Psoas muscle (tissue), 8 donors: ENCODE results near the gene MFSD1. TPM values are rescaled to one million over a fixed set of nuclear protein-coding genes. Genes with fewer than 3 reads are reported as not detected.

Source experiments
- ATAC-seq, 4 donors: fragments of 200-7000 bp; cut with Tn5 transposase; one replicate each; pipeline ENCODE4 v1.9.1; 2020; ENCODE audit warnings: moderate library complexity in 3 of 4, mild to moderate bottlenecking in 2 of 4
- DNase-seq, 2 donors: peaks; one replicate each; pipeline ENCODE4 v3.0.0-alpha.2; 2020
- H3K27ac ChIP-seq: fragments of 200-600 bp; one replicate; pipeline ENCODE4 v1.8.0; 2022
- H3K27me3 ChIP-seq, 3 donors: fragments of 200-600 bp in 1 of 3; one replicate each; pipeline versions ENCODE4 v1.6.1 to v1.8.0; 2013 to 2022; ENCODE audit warnings: low read length in 2 of 3, mild to moderate bottlenecking in 2 of 3, moderate library complexity in 1 of 3; ENCODE audit not compliant: insufficient read depth in 3 of 3
- H3K36me3 ChIP-seq, 2 donors: fragments of 200-600 bp in 1 of 2; one replicate each; pipeline versions ENCODE4 v1.6.1 to v1.8.0; 2013 to 2022; ENCODE audit warnings: low read depth in 1 of 2, mild to moderate bottlenecking in 1 of 2, moderate library complexity in 1 of 2; ENCODE audit not compliant: insufficient read depth in 1 of 2
- H3K4me1 ChIP-seq: fragments of 200-600 bp; one replicate; pipeline ENCODE4 v1.8.0; 2022
- H3K4me3 ChIP-seq: fragments of 200-600 bp; one replicate; pipeline ENCODE4 v1.8.0; 2022; ENCODE audit warnings: mild to moderate bottlenecking
- H3K9me3 ChIP-seq: fragments of 200-600 bp; one replicate; pipeline ENCODE4 v1.8.0; 2022
- WGBS, 3 donors: extraction: QIAGEN DNeasy Blood & Tissue Kit; methylation state at CpG; one replicate each; pipeline versions ENCODE4 v1.1.6 to v1.1.7; 2013; 5-methylcytosine and 5-hydroxymethylcytosine counted together
- intact Hi-C, 2 donors: fragments of 100-400 bp; cut with DNase I; formaldehyde crosslinking; loops; one replicate each; pipeline versions ENCODE4 v1.11.0 to v1.14.2; 2022
- polyA plus RNA-seq, 3 donors: library from polyadenylated mRNA; stranded (reverse); fragments of 200-250 nt; gene quantifications; one replicate each; pipeline ENCODE4 v1.2.3, GENCODE V29; 2013
- total RNA-seq, 4 donors: library from RNA; stranded (reverse); fragmentation: NEBNext Ultra II Directional in 2 of 4; extraction: Animal tissue kit (Norgen Biotek cat#: 25700) in 2 of 4; gene quantifications; one replicate each; pipeline versions ENCODE4 v1.2.1 to v1.2.4, GENCODE V29; 2021 to 2023
- TF ChIP-seq, protein P1 (sequence below): fragments of 200-600 bp; IDR thresholded peaks from one replicate; pipeline ENCODE4 v1.8.0; 2022; ENCODE audit warnings: antibody characterized with exemption
- donor health status: healthy with polysubstance abuse.
- donor health status: DM: no; HTN: no; CAD: no; lungs with moderate emphysema.
- donor health status: Bipolar disorder and iron deficiency.
- donor health status: healthy.
- donor health status: DM: yes; HTN: yes; CAD: no.
- donor health status: DM: no; HTN: no; CAD: no.
- donor health status: DM: no; HTN: no; CAD: no.
- donor health status: DM: yes; HTN: yes; CAD: no.

Gene MFSD1
- total and polyA plus RNA-seq, 7 donors = 10.6 to 29.6 (median 18.4) TPM

DNA sequence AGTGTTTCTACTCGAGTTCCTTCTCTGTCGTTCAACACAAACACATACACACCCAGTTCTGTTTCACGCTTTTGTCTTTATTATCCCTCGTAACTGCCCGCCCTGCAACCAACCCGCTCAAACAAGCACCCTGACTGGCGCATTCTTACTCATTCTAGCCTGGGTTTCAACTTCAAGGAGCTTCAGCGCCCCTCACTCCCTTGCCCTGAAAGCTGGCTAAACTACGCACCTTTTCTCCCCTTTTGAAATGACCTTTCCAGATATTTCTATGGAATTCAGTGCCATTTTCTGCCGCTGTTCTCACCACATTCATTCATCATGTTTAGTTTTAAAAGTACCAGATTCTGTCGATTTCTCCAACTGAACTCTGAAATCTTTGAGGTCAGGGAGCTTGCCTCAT lies 653 bp upstream of the MFSD1 start:
- Histone ChIP-seq H3K4me3 (peak overlapping the region; percentile 90), H3K36me3 (peaks cover 0 to 21% of the 10 kb centered on the region in 2 donors), H3K27ac (peak overlapping the region; percentile 92), H3K27me3 (no peaks in the 10 kb centered on the region), H3K4me1 (peaks cover 18% of the 10 kb centered on the region), H3K9me3 (no peaks in the 10 kb centered on the region)
- ATAC-seq (peak in 2 of 4 donors; percentile 11 to 35), DNase-seq (no peak)
- TF ChIP-seq, protein P1, sequence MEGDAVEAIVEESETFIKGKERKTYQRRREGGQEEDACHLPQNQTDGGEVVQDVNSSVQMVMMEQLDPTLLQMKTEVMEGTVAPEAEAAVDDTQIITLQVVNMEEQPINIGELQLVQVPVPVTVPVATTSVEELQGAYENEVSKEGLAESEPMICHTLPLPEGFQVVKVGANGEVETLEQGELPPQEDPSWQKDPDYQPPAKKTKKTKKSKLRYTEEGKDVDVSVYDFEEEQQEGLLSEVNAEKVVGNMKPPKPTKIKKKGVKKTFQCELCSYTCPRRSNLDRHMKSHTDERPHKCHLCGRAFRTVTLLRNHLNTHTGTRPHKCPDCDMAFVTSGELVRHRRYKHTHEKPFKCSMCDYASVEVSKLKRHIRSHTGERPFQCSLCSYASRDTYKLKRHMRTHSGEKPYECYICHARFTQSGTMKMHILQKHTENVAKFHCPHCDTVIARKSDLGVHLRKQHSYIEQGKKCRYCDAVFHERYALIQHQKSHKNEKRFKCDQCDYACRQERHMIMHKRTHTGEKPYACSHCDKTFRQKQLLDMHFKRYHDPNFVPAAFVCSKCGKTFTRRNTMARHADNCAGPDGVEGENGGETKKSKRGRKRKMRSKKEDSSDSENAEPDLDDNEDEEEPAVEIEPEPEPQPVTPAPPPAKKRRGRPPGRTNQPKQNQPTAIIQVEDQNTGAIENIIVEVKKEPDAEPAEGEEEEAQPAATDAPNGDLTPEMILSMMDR = no peak
- 6 to 16% (median 10%) methylated on average over 11 of the region's 11 CpGs for WGBS, 3 donors
- intact Hi-C loops = no loop called here

DNA sequence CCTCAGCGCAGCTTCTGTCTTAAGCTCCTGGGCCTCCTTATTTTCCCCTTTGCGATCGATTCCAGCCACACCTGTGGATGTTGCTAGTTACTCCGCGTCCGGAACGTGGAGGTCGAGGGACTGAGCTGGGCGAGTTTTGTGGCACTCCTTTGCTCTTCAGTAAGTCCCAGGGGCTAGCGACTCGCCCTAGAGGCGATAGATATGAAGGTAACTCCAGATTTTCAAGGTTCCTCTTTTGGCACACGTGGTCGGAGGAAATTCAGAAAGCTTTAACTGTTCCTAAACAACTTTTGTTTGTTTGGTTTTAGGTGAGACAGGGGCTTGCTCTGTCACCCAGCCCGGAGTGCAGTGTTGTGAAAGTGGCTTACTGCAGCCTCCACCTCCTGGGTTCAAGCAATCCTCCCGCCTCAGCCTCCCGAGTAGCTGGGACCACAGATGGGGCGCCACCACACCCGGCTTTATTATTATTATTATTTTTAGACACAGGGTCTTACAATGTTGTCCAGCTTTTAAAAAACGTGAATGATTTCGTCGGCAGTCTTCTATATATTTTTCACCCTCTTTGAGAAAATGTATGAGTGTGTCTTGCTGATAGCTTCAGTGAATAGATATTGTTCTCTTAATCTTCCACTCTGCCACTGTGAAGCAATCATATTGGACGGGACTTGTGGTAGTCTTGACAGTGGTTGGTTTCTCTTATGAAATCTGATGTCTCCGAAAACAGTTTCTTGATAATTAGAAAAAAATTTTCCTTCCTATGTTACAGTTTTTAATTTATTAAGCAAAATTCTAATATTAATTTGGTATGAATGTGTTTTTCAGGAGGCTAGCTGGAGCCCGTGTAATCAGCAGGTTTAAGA lies 785 bp downstream of the MFSD1 start:
- H3K4me3 ChIP-seq = peak overlapping the region; percentile 90
- DNase-seq = peak in 1 of 2 donors; percentile 52
- 28 to 29% (median 28%) methylated on average over 25 of the region's 25 CpGs for WGBS, 3 donors
- peak; percentile 6 to 36 (median 26) for ATAC-seq
- TF ChIP-seq, protein P1 = no peak
- peaks cover 0 to 35% of the 10 kb centered on the region in 2 donors for H3K36me3 ChIP-seq
- intact Hi-C loops = no loop called here
- peaks cover 18% of the 10 kb centered on the region for H3K4me1 ChIP-seq
- no peaks in the 10 kb centered on the region for H3K27me3 ChIP-seq
- no peaks in the 10 kb centered on the region for H3K9me3 ChIP-seq
- peak overlapping the region; percentile 92 for H3K27ac ChIP-seq

DNA sequence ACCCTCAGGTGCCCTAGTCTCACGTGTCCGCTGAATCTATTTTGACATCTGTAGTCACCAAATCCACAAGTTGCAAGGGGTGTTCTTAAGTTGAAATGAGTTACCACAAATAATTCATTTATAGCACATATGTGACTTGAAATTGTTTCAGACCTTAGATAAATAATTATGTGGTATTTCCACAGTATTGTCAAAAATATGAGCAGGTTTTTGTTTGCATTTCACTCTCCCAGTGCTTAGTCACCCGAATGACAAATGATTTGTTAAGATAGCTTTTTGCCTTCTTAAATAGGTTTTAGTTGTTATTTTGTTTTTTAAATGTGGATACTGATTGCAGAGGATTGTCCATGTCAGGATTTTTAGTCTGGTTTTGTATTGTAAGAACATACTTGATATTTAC lies 2.6 kb downstream of the MFSD1 start:
- Histone ChIP-seq H3K9me3 (no peaks in the 10 kb centered on the region), H3K4me3 (no peak overlapping the region), H3K27me3 (no peaks in the 10 kb centered on the region), H3K36me3 (peaks cover under 1 to 52% of the 10 kb centered on the region in 2 donors), H3K27ac (no peak overlapping the region), H3K4me1 (peaks cover 22% of the 10 kb centered on the region)
- intact Hi-C loops = no loop called here
- 86 to 88% (median 86%) methylated on average over 3 of the region's 3 CpGs for WGBS, 3 donors
- TF ChIP-seq, protein P1 = no peak
- no peak for ATAC-seq
- DNase-seq = no peak

- intact Hi-C loops = no loop called here
- 76 to 86% (median 85%) methylated on average over 3 of the region's 3 CpGs for WGBS, 3 donors
These were observed 6.8 kb downstream of the MFSD1 start for GRCh38 chr3:158808697-158809096.

More at GRCh38 chr3:158808697-158809096, 6.8 kb downstream of the MFSD1 start:
- Histone ChIP-seq H3K4me3 (no peak overlapping the region), H3K9me3 (no peaks in the 10 kb centered on the region), H3K27ac (no peak overlapping the region), H3K27me3 (no peaks in the 10 kb centered on the region), H3K4me1 (peaks cover 14% of the 10 kb centered on the region), H3K36me3 (peaks cover 10 to 92% of the 10 kb centered on the region in 2 donors)
- TF ChIP-seq, protein P1 = no peak
- DNase-seq (no peak), ATAC-seq (peak; percentile 72 to 94 (median 85))
